Muscle layer of duodenum (tissue), 2 donors: ENCODE data around the gene GNAQ.

ENCODE experiments used
- H3K27ac ChIP-seq: one replicate; pipeline ENCODE4 v1.7.0; 2013; ENCODE audit warnings: mild to moderate bottlenecking, low read length
- H3K27me3 ChIP-seq: one replicate; pipeline ENCODE4 v1.7.0; 2013; ENCODE audit warnings: low read depth, mild to moderate bottlenecking, control low read depth, low read length
- H3K36me3 ChIP-seq, 2 donors: one replicate each; pipeline ENCODE4 v1.7.0; 2013; ENCODE audit warnings: low read length in 2 of 2, control low read depth in 1 of 2, mild to moderate bottlenecking in 1 of 2; ENCODE audit not compliant: insufficient read depth in 2 of 2, control insufficient read depth in 1 of 2
- H3K4me1 ChIP-seq, 2 donors: one replicate each; pipeline ENCODE4 v1.7.0; 2013; ENCODE audit warnings: low read length in 2 of 2, mild to moderate bottlenecking in 2 of 2, control low read depth in 1 of 2, moderate library complexity in 1 of 2; ENCODE audit not compliant: insufficient read depth in 2 of 2, control insufficient read depth in 1 of 2
- H3K4me3 ChIP-seq, 2 donors: one replicate each; pipeline ENCODE4 v1.7.0; 2013; ENCODE audit warnings: low read length in 2 of 2, low read depth in 1 of 2, mild to moderate bottlenecking in 1 of 2
- H3K9me3 ChIP-seq, 2 donors: one replicate each; pipeline ENCODE4 v1.7.0; 2013; ENCODE audit warnings: low read length in 2 of 2, control low read depth in 1 of 2, mild to moderate bottlenecking in 1 of 2; ENCODE audit not compliant: control insufficient read depth in 1 of 2
- donor health status: healthy.

The GNAQ gene

DNA sequence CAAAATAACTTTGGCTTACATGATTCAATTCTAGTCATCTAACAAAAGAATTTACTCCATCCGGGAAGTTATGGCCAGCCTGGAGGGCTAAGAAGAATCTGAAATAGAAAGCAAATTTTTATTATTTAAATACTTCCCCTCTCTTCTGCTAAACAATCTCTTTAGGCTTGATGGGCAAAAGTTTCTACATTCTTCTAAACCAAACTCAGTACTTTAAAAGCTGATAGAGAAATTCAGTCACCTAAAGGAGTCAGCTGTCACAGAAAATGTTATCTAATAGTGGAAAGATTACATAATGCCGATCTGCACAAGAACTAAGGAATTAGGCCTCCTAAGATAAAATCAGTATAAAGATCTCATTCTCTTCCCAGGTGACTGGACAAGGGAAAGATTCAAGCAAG, 32.4 kb downstream of the GNAQ start:
- H3K36me3 ChIP-seq: no peaks in the 10 kb centered on the region
- H3K27ac ChIP-seq: peak overlapping the region; percentile 35
- H3K9me3 ChIP-seq: no peaks in the 10 kb centered on the region
- no peak overlapping the region for H3K4me3 ChIP-seq
- H3K4me1 ChIP-seq: peaks cover 0 to 8% of the 10 kb centered on the region in 2 donors
- H3K27me3 ChIP-seq: no peaks in the 10 kb centered on the region

GRCh38 chr9:77997611-77998284, 33.9 kb downstream of the GNAQ start:
- Histone ChIP-seq H3K27me3 (no peaks in the 10 kb centered on the region), H3K4me3 (no peak overlapping the region), H3K9me3 (no peaks in the 10 kb centered on the region), H3K4me1 (peaks cover 0 to 8% of the 10 kb centered on the region in 2 donors), H3K36me3 (no peaks in the 10 kb centered on the region), H3K27ac (no peak overlapping the region)

- no peaks in the 10 kb centered on the region for H3K27me3 ChIP-seq
- no peak overlapping the region for H3K27ac ChIP-seq
- H3K36me3 ChIP-seq: no peaks in the 10 kb centered on the region
- peaks cover 0 to 8% of the 10 kb centered on the region in 2 donors for H3K4me1 ChIP-seq
- H3K4me3 ChIP-seq: no peak overlapping the region
- H3K9me3 ChIP-seq: no peaks in the 10 kb centered on the region
These were observed 34.9 kb downstream of the GNAQ start for GRCh38 chr9:77996696-77997095.

GRCh38 chr9:77991191-77991590, 40.4 kb downstream of the GNAQ start:
- no peaks in the 10 kb centered on the region for H3K9me3 ChIP-seq
- peaks cover 6 to 20% of the 10 kb centered on the region in 2 donors for H3K4me1 ChIP-seq
- H3K27ac ChIP-seq: no peak overlapping the region
- no peak overlapping the region for H3K4me3 ChIP-seq
- H3K27me3 ChIP-seq: no peaks in the 10 kb centered on the region
- H3K36me3 ChIP-seq: no peaks in the 10 kb centered on the region

DNA sequence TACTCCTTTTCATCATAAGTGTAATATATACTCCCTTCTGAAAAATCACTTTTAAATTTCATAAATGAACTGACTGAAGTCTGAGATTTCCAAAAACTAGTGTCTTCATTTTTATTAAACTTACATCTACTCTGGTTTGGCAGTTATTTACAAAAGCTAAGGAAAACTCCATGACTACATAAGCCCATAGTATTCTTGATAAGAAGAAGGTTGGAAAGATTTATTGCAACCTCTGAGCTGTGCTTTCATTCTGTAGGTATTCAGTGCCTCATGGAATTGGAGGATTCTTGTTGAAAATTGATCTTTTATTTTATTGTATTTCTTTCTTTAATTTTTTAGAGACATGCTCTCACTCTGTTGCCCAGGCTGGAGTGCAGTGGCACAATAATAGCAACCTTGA, 41.7 kb downstream of the GNAQ start:
- H3K4me3 ChIP-seq: no peak overlapping the region
- no peaks in the 10 kb centered on the region for H3K27me3 ChIP-seq
- no peak overlapping the region for H3K27ac ChIP-seq
- H3K9me3 ChIP-seq: no peaks in the 10 kb centered on the region
- H3K4me1 ChIP-seq: peaks cover 6 to 24% of the 10 kb centered on the region in 2 donors
- no peaks in the 10 kb centered on the region for H3K36me3 ChIP-seq

DNA sequence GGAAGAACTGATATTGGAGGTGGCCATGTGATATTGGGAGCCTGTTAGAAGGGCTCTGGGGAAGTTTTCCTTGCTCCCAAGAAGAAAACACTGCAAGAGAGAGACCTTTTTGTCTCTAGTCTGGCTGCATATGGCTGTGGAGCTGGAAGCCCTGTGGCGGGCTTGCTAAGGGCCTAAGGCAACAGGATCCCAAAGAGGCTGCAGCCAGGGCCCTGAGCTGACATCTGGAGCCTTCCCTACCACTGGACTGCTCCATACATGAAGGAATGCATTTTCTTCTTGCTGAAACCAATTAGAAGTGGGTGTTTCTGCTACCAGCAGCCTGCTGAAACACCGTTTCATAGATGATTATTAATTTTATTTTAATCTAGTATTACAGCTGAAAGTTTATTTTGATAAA, 42.2 kb downstream of the GNAQ start:
- peaks cover 6 to 24% of the 10 kb centered on the region in 2 donors for H3K4me1 ChIP-seq
- H3K4me3 ChIP-seq: no peak overlapping the region
- no peaks in the 10 kb centered on the region for H3K27me3 ChIP-seq
- H3K36me3 ChIP-seq: no peaks in the 10 kb centered on the region
- H3K27ac ChIP-seq: no peak overlapping the region
- H3K9me3 ChIP-seq: no peaks in the 10 kb centered on the region

- H3K9me3 ChIP-seq: no peaks in the 10 kb centered on the region
- H3K36me3 ChIP-seq: no peaks in the 10 kb centered on the region
- H3K27me3 ChIP-seq: no peaks in the 10 kb centered on the region
- H3K27ac ChIP-seq: no peak overlapping the region
- peaks cover 6 to 24% of the 10 kb centered on the region in 2 donors for H3K4me1 ChIP-seq
- H3K4me3 ChIP-seq: no peak overlapping the region
These were observed 43.0 kb downstream of the GNAQ start for GRCh38 chr9:77988630-77989029.

DNA sequence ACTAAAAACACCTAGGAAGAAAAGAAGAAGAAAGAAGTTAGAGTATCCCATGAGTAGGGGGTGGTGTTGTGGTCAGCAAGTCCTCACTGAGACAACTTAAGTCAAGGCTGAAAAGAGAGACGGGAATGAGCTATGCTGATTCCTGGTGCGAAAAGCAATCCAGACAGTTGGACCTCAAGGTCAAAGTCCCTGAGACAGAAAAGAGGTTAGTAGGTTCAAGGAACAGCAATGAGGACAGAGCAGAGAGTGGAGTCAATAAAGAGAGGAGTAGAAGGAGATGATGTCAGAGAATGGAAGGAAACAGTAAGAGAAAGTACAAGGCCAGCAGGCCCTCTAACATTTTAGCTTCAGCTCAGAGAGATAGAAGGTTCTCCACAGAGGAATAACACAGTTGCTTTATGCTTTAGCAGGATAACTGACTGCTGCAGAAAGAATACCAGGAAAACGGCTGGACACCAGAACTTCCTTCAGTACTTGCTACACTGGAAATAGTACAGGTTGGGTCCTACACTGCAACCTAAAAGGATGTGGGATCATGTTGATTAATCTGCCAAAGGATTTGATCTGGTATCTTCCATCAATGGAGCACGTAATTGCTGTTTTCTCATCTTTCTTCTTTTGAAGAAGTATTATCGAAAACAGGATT, 43.6 kb downstream of the GNAQ start:
- no peaks in the 10 kb centered on the region for H3K9me3 ChIP-seq
- no peaks in the 10 kb centered on the region for H3K27me3 ChIP-seq
- H3K27ac ChIP-seq: no peak overlapping the region
- H3K4me3 ChIP-seq: no peak overlapping the region
- peaks cover 6 to 24% of the 10 kb centered on the region in 2 donors for H3K4me1 ChIP-seq
- no peaks in the 10 kb centered on the region for H3K36me3 ChIP-seq

DNA sequence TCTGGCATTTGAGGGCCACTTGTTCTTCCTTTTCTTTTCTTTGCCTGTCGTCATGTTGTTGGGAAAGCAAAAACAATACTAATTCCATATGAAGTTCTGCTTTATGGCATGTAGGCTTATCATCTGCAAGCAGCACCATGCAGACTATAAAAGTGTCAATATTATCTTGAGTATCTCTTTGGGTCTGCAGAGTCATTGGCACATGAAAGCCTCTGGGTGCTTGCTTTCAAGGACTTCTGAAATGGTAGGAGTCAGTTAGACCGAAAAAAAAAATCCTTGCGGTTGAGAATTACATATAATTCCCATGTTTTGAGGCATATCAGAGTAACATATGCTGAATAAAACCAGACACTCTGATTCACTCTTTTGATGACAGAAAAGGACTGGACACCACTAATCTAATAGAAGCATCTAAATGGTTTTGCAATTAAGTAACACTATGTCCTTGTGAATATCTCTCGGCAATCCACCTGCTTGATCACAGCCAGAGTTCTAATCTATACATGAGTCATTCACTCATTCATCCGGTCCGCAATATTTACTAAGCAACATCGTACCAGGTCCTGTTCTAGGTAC, 44.4 kb downstream of the GNAQ start:
- Histone ChIP-seq H3K27me3 (no peaks in the 10 kb centered on the region), H3K4me3 (no peak overlapping the region), H3K27ac (no peak overlapping the region), H3K9me3 (no peaks in the 10 kb centered on the region), H3K36me3 (no peaks in the 10 kb centered on the region), H3K4me1 (peaks cover 6 to 24% of the 10 kb centered on the region in 2 donors)

GRCh38 chr9:77985996-77986395, 45.6 kb downstream of the GNAQ start:
- no peak overlapping the region for H3K4me3 ChIP-seq
- no peaks in the 10 kb centered on the region for H3K9me3 ChIP-seq
- no peak overlapping the region for H3K27ac ChIP-seq
- peaks cover 16 to 33% of the 10 kb centered on the region in 2 donors for H3K4me1 ChIP-seq
- H3K27me3 ChIP-seq: no peaks in the 10 kb centered on the region
- no peaks in the 10 kb centered on the region for H3K36me3 ChIP-seq

DNA sequence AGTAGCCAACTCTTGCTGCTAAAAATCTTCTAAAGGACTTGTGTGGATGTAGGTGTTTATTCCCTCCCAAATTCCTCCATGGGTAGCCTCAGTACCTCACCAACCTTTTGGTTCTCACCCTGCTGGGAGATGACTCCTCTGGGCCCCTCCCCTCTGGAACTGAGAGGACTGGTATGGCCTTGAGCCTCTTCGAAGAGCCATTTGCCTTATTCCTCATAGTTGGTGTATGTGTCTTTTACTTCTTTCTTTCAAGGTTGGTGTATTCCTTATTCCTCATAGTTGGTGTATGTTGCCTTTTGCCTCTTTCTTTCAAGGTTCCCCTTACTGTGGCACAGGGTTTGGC, 48.3 kb downstream of the GNAQ start:
- no peak overlapping the region for H3K4me3 ChIP-seq
- no peak overlapping the region for H3K27ac ChIP-seq
- no peaks in the 10 kb centered on the region for H3K27me3 ChIP-seq
- H3K4me1 ChIP-seq: peaks cover 19 to 26% of the 10 kb centered on the region in 2 donors
- no peaks in the 10 kb centered on the region for H3K9me3 ChIP-seq
- no peaks in the 10 kb centered on the region for H3K36me3 ChIP-seq
